GM21447 (cell line): Measurements from ENCODE around the gene NEU3.

Source experiments
- ATAC-seq: cut with Tn5 transposase; IDR thresholded peaks from one replicate; pipeline ENCODE4 v1.9.1; 2021; ENCODE audit not compliant: unreplicated experiment

NEU3 gene

GRCh38 chr11:75059299-75059698, 70.6 kb downstream of the NEU3 start:
- no peak for ATAC-seq

- no peak for ATAC-seq
These were observed 75.1 kb downstream of the NEU3 start for GRCh38 chr11:75063741-75064314.

GRCh38 chr11:75066061-75066460, 77.3 kb downstream of the NEU3 start:
- ATAC-seq, result no peak
